Vagina (tissue), 2 donors: ENCODE data around the gene SEMA4D.

ENCODE experiments used
- CTCF ChIP-seq, 3 experiments: fragments of 450-650 bp in 2 of 3; fragments of 200-600 bp in 1 of 3; sonication (generic) in 1 of 3; IDR thresholded peaks; one replicate each; pipeline ENCODE4 v1.5.1; 2017 to 2019; ENCODE audit warnings: antibody characterized with exemption in 3 of 3, mild to moderate bottlenecking in 2 of 3, moderate library complexity in 2 of 3
- POLR2A ChIP-seq, 2 donors: fragments of 450-650 bp; IDR thresholded peaks; one replicate each; pipeline ENCODE4 v1.6.1; 2017; ENCODE audit warnings: antibody characterized with exemption in 2 of 2, mild to moderate bottlenecking in 2 of 2, moderate library complexity in 2 of 2

GRCh38 chr9:89453452-89453851, 44.5 kb downstream of the SEMA4D start:
- TF ChIP-seq POLR2A (IDR thresholded peaks at IDR 0.05): no peak
- TF ChIP-seq CTCF (IDR thresholded peaks at IDR 0.05): no peak
